Sigmoid colon (tissue), 7 donors: ENCODE results near the gene UBE2J1. TPM values are rescaled to one million over a fixed set of nuclear protein-coding genes. Genes with fewer than 3 reads are reported as not detected.
A peak's percentile ranks its signal among the peaks of the same experiment; 100 is the strongest.

Experiments
- DNase-seq: peaks from one replicate; pipeline ENCODE4 v3.0.0-alpha.2; 2019
- H3K27ac ChIP-seq, 4 donors: fragments of 200-600 bp; sonication (generic); one replicate each; pipeline ENCODE4 v1.5.1; 2016 to 2019; ENCODE audit warnings: mild to moderate bottlenecking in 1 of 4
- H3K27me3 ChIP-seq, 3 donors: fragments of 200-600 bp; sonication (generic); one replicate each; pipeline ENCODE4 v1.5.1; 2019; ENCODE audit warnings: mild to moderate bottlenecking in 1 of 3
- H3K36me3 ChIP-seq, 4 donors: fragments of 200-600 bp; sonication (generic); one replicate each; pipeline ENCODE4 v1.5.1; 2016 to 2019
- H3K4me1 ChIP-seq, 4 donors: fragments of 200-600 bp; sonication (generic); one replicate each; pipeline ENCODE4 v1.5.1; 2017 to 2019
- H3K4me3 ChIP-seq, 4 donors: fragments of 200-600 bp; sonication (generic); one replicate each; pipeline ENCODE4 v1.5.1; 2017 to 2019; ENCODE audit warnings: mild to moderate bottlenecking in 2 of 4, moderate library complexity in 1 of 4
- H3K9me3 ChIP-seq, 4 donors: fragments of 200-600 bp in 3 of 4; sonication (generic) in 3 of 4; one replicate each; pipeline versions ENCODE4 v1.5.1 to v1.6.1; 2013 to 2019
- EP300 ChIP-seq, 4 donors: sonication (generic); formaldehyde crosslinking; IDR thresholded peaks; one replicate each; pipeline ENCODE4 v1.6.1; 2017; ENCODE audit warnings: antibody characterized with exemption in 4 of 4
- POLR2A ChIP-seq, 2 donors: fragments of 450-650 bp; IDR thresholded peaks; one replicate each; pipeline ENCODE4 v1.6.1; 2016; ENCODE audit warnings: antibody characterized with exemption in 2 of 2, mild to moderate bottlenecking in 2 of 2, moderate library complexity in 2 of 2
- POLR2AphosphoS5 ChIP-seq, 4 donors: sonication (generic); formaldehyde crosslinking; IDR thresholded peaks; one replicate each; pipeline ENCODE4 v1.6.1; 2017; ENCODE audit warnings: antibody characterized with exemption in 4 of 4
- WGBS, 2 donors: extraction: QIAGEN DNeasy Blood & Tissue Kit; methylation state at CpG; one replicate each; pipeline ENCODE4 v1.1.7; 2013; 5-methylcytosine and 5-hydroxymethylcytosine counted together
- intact Hi-C: fragments of 100-400 bp; cut with DNase I; formaldehyde crosslinking; loops from one replicate; pipeline ENCODE4 v1.15.1; 2023
- polyA plus RNA-seq, 3 donors: library from polyadenylated mRNA; stranded (reverse); fragments of 200-250 nt; gene quantifications; one replicate each; pipeline ENCODE4 v1.2.3, GENCODE V29; 2013
- total RNA-seq, 4 donors: library from RNA; depleted of rRNA; stranded (reverse); fragments of >200 nt; gene quantifications; one replicate each; pipeline ENCODE4 v1.1.0, GENCODE V29; 2016
- TF ChIP-seq, protein P1 (sequence below), 4 experiments: fragments of 450-650 bp in 3 of 4; fragments of 200-600 bp in 1 of 4; IDR thresholded peaks; one replicate each; pipeline ENCODE4 v1.5.1; 2016 to 2019; ENCODE audit warnings: antibody characterized with exemption in 4 of 4, mild to moderate bottlenecking in 3 of 4, moderate library complexity in 2 of 4
- donor health status: healthy with polysubstance abuse.
- donor health status: Bipolar disorder and iron deficiency.
- donor health status: healthy.

The UBE2J1 gene
- total and polyA plus RNA-seq, 7 donors = 29.5 to 50.4 (median 34.3) TPM

GRCh38 chr6:89353118-89353556, 615 bp upstream of the UBE2J1 start:
- no peaks in the 10 kb centered on the region for H3K27me3 ChIP-seq
- H3K36me3 ChIP-seq = no peaks in the 10 kb centered on the region
- intact Hi-C loops = loop anchor here (1.0 to 10.0 kb wide), 6 partner anchors 231 to 482 kb away; partner anchors contain the start of gene PNRC1
- TF ChIP-seq EP300 (IDR thresholded peaks at IDR 0.05) (no peak), POLR2A (IDR thresholded peaks at IDR 0.05) (peak in 1 of 2 donors; percentile 6), POLR2AphosphoS5 (IDR thresholded peaks at IDR 0.05) (no peak)
- TF ChIP-seq, protein P1, sequence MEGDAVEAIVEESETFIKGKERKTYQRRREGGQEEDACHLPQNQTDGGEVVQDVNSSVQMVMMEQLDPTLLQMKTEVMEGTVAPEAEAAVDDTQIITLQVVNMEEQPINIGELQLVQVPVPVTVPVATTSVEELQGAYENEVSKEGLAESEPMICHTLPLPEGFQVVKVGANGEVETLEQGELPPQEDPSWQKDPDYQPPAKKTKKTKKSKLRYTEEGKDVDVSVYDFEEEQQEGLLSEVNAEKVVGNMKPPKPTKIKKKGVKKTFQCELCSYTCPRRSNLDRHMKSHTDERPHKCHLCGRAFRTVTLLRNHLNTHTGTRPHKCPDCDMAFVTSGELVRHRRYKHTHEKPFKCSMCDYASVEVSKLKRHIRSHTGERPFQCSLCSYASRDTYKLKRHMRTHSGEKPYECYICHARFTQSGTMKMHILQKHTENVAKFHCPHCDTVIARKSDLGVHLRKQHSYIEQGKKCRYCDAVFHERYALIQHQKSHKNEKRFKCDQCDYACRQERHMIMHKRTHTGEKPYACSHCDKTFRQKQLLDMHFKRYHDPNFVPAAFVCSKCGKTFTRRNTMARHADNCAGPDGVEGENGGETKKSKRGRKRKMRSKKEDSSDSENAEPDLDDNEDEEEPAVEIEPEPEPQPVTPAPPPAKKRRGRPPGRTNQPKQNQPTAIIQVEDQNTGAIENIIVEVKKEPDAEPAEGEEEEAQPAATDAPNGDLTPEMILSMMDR (IDR thresholded peaks at IDR 0.05) = no peak
- H3K27ac ChIP-seq = peak overlapping the region; percentile 94 to 99 (median 94)
- H3K4me1 ChIP-seq = peaks cover 0 to 35% (median 30%) of the 10 kb centered on the region in 4 donors
- no peak for DNase-seq
- peak overlapping the region; percentile 65 to 92 (median 72) for H3K4me3 ChIP-seq
- H3K9me3 ChIP-seq = no peaks in the 10 kb centered on the region
- 41 to 48% methylated on average over 27 of the region's 27 CpGs for WGBS, 2 donors

DNA sequence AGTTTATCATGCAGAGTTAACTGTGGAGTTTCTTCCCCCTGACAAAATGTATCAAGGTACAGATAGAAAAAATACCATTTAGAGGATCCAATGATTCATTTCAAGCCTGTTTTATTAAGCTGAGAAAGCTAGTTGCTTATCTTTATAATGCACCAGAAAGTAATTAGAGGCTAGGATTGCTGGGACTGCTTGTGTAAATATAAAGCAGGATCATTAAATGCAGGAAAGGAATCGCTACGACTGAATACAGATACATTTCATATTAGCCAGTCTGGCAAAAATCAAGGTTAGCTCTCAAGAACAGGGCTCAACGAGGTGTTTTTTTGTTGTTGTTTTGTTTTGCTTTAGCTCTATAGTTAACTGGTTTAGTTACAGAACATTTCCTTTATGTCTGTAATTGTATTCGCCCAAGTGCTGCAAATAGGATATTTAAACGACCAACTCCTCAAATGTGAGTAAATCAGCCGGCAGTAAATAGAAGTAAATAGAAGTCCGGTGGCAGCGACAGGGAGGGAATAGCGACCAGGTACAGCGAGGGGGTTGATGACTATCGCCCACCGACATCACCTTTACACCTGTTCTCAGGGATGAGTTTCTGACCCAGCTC, 748 bp downstream of the UBE2J1 start:
- Histone ChIP-seq H3K4me3 (peak overlapping the region; percentile 65 to 92 (median 72)), H3K9me3 (no peaks in the 10 kb centered on the region), H3K27me3 (no peaks in the 10 kb centered on the region), H3K36me3 (no peaks in the 10 kb centered on the region), H3K27ac (peak overlapping the region; percentile 94 to 99 (median 94)), H3K4me1 (peaks cover 0 to 44% (median 36%) of the 10 kb centered on the region in 4 donors)
- intact Hi-C loops = loop anchor here (5.0 to 10.0 kb wide), 5 partner anchors 229 to 483 kb away; partner anchors contain the start of gene PNRC1
- no peak for TF ChIP-seq POLR2A (IDR thresholded peaks at IDR 0.05)
- TF ChIP-seq EP300 (IDR thresholded peaks at IDR 0.05) = no peak
- WGBS, 2 donors = 0 to 1% methylated on average over 12 of the region's 12 CpGs
- DNase-seq = no peak

GRCh38 chr6:89350281-89350966, 2.1 kb downstream of the UBE2J1 start:
- H3K36me3 ChIP-seq = no peaks in the 10 kb centered on the region
- H3K27me3 ChIP-seq = no peaks in the 10 kb centered on the region
- TF ChIP-seq EP300 (IDR thresholded peaks at IDR 0.05) (no peak), POLR2AphosphoS5 (IDR thresholded peaks at IDR 0.05) (peak in 1 of 4 donors; percentile 51), POLR2A (IDR thresholded peaks at IDR 0.05) (no peak)
- TF ChIP-seq, protein P1 (IDR thresholded peaks at IDR 0.05) = no peak
- intact Hi-C loops = loop anchor here (5.0 to 10.0 kb wide), 5 partner anchors 228 to 484 kb away; partner anchors contain the start of gene PNRC1
- H3K4me3 ChIP-seq = peak overlapping the region in 2 of 4 donors; percentile 65 to 71
- DNase-seq = no peak
- peaks cover 0 to 44% (median 36%) of the 10 kb centered on the region in 4 donors for H3K4me1 ChIP-seq
- peak overlapping the region in 3 of 4 donors; percentile 6 to 99 (median 94) for H3K27ac ChIP-seq
- H3K9me3 ChIP-seq = no peaks in the 10 kb centered on the region
- 19 to 35% methylated on average over 4 of the region's 4 CpGs for WGBS, 2 donors

DNA sequence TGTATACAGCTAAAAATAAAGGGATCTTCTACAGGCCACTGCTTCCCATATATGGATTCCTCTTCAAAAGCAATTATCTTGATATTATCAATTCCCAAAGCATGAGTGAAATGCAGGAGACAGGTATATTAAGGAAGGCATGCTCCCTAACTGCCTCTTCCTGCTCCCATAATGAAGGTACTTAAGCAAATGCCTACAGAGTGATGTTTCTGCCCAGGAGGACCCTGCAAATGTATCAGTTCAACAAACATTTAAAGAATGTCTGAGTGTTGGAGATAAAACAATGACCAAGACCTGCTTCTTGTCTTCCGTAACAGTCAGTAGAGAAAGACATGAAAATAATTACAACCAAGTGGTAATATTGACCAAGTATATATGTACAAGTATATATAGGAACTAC, 4.2 kb downstream of the UBE2J1 start:
- DNase-seq = no peak
- 88 to 96% methylated on average over 1 of the region's 1 CpG for WGBS, 2 donors
- no peaks in the 10 kb centered on the region for H3K27me3 ChIP-seq
- TF ChIP-seq, protein P1 (IDR thresholded peaks at IDR 0.05) = no peak
- no peak for TF ChIP-seq POLR2A (IDR thresholded peaks at IDR 0.05)
- no peak for TF ChIP-seq EP300 (IDR thresholded peaks at IDR 0.05)
- no peak for TF ChIP-seq POLR2AphosphoS5 (IDR thresholded peaks at IDR 0.05)
- no peak overlapping the region for H3K4me3 ChIP-seq
- H3K36me3 ChIP-seq = no peaks in the 10 kb centered on the region
- peaks cover 0 to 52% (median 36%) of the 10 kb centered on the region in 4 donors for H3K4me1 ChIP-seq
- H3K9me3 ChIP-seq = no peaks in the 10 kb centered on the region
- intact Hi-C loops = no loop called here
- no peak overlapping the region for H3K27ac ChIP-seq

DNA sequence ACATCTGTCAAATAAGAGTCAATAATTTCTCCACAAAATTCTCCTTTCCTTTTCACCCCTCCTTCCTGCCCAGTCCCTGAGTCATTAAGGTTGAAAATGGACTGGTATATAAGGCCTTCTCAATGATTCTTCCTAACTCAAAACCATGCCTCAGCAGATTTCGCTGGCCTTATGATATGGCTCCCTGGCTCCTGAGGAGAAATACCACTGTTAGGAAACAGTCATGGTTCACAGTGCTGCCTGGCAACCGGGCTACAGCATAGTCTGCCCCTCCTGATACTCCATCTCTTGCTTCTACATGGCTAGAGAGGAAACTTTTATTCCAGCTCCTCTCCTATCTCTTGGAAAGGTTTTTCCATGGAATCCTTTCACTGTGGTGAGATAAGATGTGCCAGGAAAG, 4.7 kb downstream of the UBE2J1 start:
- no peak for DNase-seq
- Histone ChIP-seq H3K27me3 (no peaks in the 10 kb centered on the region), H3K36me3 (no peaks in the 10 kb centered on the region), H3K27ac (no peak overlapping the region), H3K4me3 (no peak overlapping the region), H3K9me3 (no peaks in the 10 kb centered on the region), H3K4me1 (peaks cover 0 to 52% (median 36%) of the 10 kb centered on the region in 4 donors)
- WGBS, 2 donors = 80 to 83% methylated on average over 2 of the region's 2 CpGs
- intact Hi-C loops = no loop called here
- TF ChIP-seq POLR2A (IDR thresholded peaks at IDR 0.05) = no peak
- TF ChIP-seq, protein P1 (IDR thresholded peaks at IDR 0.05) = no peak
- no peak for TF ChIP-seq EP300 (IDR thresholded peaks at IDR 0.05)
- no peak for TF ChIP-seq POLR2AphosphoS5 (IDR thresholded peaks at IDR 0.05)
